Sigmoid colon (tissue), 3 donors: ENCODE results near the gene SLC17A3.

Experiments used
- POLR2A ChIP-seq, 2 donors: fragments of 450-650 bp; IDR thresholded peaks; one replicate each; pipeline ENCODE4 v1.6.1; 2016; ENCODE audit warnings: antibody characterized with exemption in 2 of 2, mild to moderate bottlenecking in 2 of 2, moderate library complexity in 2 of 2
- TF ChIP-seq, protein P1 (sequence below), 4 experiments: fragments of 450-650 bp in 3 of 4; fragments of 200-600 bp in 1 of 4; IDR thresholded peaks; one replicate each; pipeline ENCODE4 v1.5.1; 2016 to 2019; ENCODE audit warnings: antibody characterized with exemption in 4 of 4, mild to moderate bottlenecking in 3 of 4, moderate library complexity in 2 of 4

DNA sequence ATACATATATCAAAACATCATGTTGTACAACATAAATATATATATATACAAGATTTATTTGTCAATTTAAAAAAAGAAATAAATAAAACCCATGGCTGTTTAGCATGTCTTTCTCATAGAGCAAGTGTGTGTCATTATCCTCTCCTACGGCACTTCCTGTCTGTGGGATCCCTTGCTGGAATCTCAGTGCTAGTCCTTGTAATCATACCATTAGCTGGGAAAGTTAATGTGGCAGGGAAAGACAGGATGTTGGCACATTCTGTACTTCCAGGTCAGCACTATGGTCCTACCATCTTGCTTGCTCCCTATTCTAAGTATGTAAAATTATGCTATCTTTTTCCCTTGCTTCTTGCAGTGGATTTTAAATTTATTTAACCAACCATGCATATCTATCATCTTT, 9.5 kb upstream of the SLC17A3 start:
- TF ChIP-seq, protein P1, sequence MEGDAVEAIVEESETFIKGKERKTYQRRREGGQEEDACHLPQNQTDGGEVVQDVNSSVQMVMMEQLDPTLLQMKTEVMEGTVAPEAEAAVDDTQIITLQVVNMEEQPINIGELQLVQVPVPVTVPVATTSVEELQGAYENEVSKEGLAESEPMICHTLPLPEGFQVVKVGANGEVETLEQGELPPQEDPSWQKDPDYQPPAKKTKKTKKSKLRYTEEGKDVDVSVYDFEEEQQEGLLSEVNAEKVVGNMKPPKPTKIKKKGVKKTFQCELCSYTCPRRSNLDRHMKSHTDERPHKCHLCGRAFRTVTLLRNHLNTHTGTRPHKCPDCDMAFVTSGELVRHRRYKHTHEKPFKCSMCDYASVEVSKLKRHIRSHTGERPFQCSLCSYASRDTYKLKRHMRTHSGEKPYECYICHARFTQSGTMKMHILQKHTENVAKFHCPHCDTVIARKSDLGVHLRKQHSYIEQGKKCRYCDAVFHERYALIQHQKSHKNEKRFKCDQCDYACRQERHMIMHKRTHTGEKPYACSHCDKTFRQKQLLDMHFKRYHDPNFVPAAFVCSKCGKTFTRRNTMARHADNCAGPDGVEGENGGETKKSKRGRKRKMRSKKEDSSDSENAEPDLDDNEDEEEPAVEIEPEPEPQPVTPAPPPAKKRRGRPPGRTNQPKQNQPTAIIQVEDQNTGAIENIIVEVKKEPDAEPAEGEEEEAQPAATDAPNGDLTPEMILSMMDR (IDR thresholded peaks at IDR 0.05), result no peak
- no peak for TF ChIP-seq POLR2A (IDR thresholded peaks at IDR 0.05)
